Measurements from ENCODE around the gene CUZD1. TPM values are rescaled to one million over a fixed set of nuclear protein-coding genes. Genes with fewer than 3 reads are reported as not detected.
A peak's percentile ranks its signal among the peaks of the same experiment; 100 is the strongest.

CUZD1 gene
- total and polyA plus RNA-seq, 9 of the 15 experiments (the other 6 are each of a cell fraction or from before 2014, with no cell fraction given): 0.51 to 1.7 (median 1.1) TPM

- TF ChIP-seq ZBTB9 (CRISPR knock-in tag; IDR thresholded peaks at IDR 0.05) (no peak), CTBP1 (IDR thresholded peaks at IDR 0.05; ENCODE audit: borderline replicate concordance) (peak; percentile 73), YY1 (IDR thresholded peaks at IDR 0.05; ENCODE audit: borderline replicate concordance in 1 of 3, control insufficient read depth in 1 of 3, extremely low read depth in 1 of 3, insufficient read depth in 3 of 3, insufficient read length in 1 of 3, insufficient replicate concordance in 2 of 3, low read depth in 1 of 3, low read length in 2 of 3) (no peak), SOX6 (IDR thresholded peaks at IDR 0.05) (peak; percentile 76), ZNF282 (CRISPR knock-in tag; IDR thresholded peaks at IDR 0.05) (no peak), ZNF408 (CRISPR knock-in tag; IDR thresholded peaks at IDR 0.05; ENCODE audit: low read depth) (no peak), PRMT5 (CRISPR knock-in tag; IDR thresholded peaks at IDR 0.05) (no peak), THRA (IDR thresholded peaks at IDR 0.05) (no peak), KAT2B (IDR thresholded peaks at IDR 0.05; ENCODE audit: low read depth, low read length) (no peak), NUFIP1 (IDR thresholded peaks at IDR 0.05; ENCODE audit: partially characterized antibody) (no peak), SMARCB1 (IDR thresholded peaks at IDR 0.05; ENCODE audit: insufficient read length, low read depth) (no peak), ZNF143 (CRISPR knock-in tag; IDR thresholded peaks at IDR 0.05) (no peak), EHMT2 (IDR thresholded peaks at IDR 0.05) (no peak), HLTF (IDR thresholded peaks at IDR 0.05) (no peak), ZNF12 (CRISPR knock-in tag; IDR thresholded peaks at IDR 0.05) (no peak), TEAD4 (IDR thresholded peaks at IDR 0.05; ENCODE audit: low read length) (peak; percentile 76), TEAD4 (CRISPR knock-in tag; IDR thresholded peaks at IDR 0.05; ENCODE audit: borderline replicate concordance) (no peak), RBM14 (IDR thresholded peaks at IDR 0.05; ENCODE audit: borderline replicate concordance, insufficient read depth, low read depth, low read length) (no peak)
These were observed 16.1 kb upstream of the CUZD1 start (continued) for GRCh38 chr10:122861711-122862161.
